Osteocyte (in vitro differentiated cells): ENCODE data around the gene SLF1. TPM values are rescaled to one million over a fixed set of nuclear protein-coding genes. Genes with fewer than 3 reads are reported as not detected.

Experiments
- DNase-seq: peaks from one replicate; pipeline ENCODE4 v3.0.0; 2021; ENCODE audit warnings: mixed read lengths; ENCODE audit not compliant: unreplicated experiment; ENCODE audit errors: extremely low spot score
- H3K27ac Mint-ChIP-seq: one replicate; pipeline ENCODE4 v1.8.0; 2021; ENCODE audit warnings: mild to moderate bottlenecking, mixed read lengths; ENCODE audit not compliant: unreplicated experiment
- H3K27me3 Mint-ChIP-seq: one replicate; pipeline ENCODE4 v1.8.0; 2021; ENCODE audit warnings: mixed read lengths; ENCODE audit not compliant: unreplicated experiment
- H3K36me3 Mint-ChIP-seq: one replicate; pipeline ENCODE4 v1.8.0; 2021; ENCODE audit warnings: mixed read lengths; ENCODE audit not compliant: unreplicated experiment
- H3K4me1 Mint-ChIP-seq: one replicate; pipeline ENCODE4 v1.8.0; 2021; ENCODE audit warnings: mixed read lengths; ENCODE audit not compliant: unreplicated experiment
- H3K4me3 Mint-ChIP-seq: one replicate; pipeline ENCODE4 v1.8.0; 2021; ENCODE audit warnings: mild to moderate bottlenecking, moderate library complexity, mixed read lengths; ENCODE audit not compliant: unreplicated experiment
- H3K9me3 Mint-ChIP-seq: one replicate; pipeline ENCODE4 v1.8.0; 2021; ENCODE audit warnings: mixed read lengths; ENCODE audit not compliant: unreplicated experiment
- total RNA-seq: library from RNA; stranded (reverse); gene quantifications from 2 replicates; pipeline ENCODE4 v1.2.1, GENCODE V29; 2021
- TF ChIP-seq, protein P1 (sequence below): fragments of 200-600 bp; sonication (generic); IDR thresholded peaks from 2 replicates; pipeline ENCODE4 v1.5.0; 2021; ENCODE audit warnings: antibody characterized with exemption, mild to moderate bottlenecking, moderate library complexity

Gene SLF1
- total RNA-seq, 1 donor from 2014 or later = 4.6 TPM

GRCh38 chr5:94632024-94632423 is 13.6 kb downstream of the SLF1 start:
- no peaks in the 10 kb centered on the region for H3K27me3 Mint-ChIP-seq
- DNase-seq = no peak

DNA sequence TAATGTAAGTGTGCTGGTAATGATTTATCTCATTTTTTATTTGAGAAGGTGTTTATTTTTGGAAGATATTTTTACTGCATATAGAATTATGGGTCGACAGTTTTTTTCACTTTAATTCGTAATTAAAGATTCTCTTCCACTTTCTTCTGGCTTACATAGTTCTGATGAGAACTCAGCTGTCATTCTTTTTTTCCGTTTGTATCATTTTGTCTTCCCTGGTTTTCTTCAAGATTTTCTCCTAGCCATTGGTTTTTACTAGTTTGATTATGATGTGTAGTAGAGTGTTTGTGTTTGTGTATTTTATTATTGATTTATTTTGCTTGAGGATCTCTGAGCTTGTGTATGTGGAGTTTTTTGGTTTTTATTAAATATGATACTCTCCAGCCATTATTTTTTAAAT is 21.7 kb downstream of the SLF1 start:
- TF ChIP-seq, protein P1, sequence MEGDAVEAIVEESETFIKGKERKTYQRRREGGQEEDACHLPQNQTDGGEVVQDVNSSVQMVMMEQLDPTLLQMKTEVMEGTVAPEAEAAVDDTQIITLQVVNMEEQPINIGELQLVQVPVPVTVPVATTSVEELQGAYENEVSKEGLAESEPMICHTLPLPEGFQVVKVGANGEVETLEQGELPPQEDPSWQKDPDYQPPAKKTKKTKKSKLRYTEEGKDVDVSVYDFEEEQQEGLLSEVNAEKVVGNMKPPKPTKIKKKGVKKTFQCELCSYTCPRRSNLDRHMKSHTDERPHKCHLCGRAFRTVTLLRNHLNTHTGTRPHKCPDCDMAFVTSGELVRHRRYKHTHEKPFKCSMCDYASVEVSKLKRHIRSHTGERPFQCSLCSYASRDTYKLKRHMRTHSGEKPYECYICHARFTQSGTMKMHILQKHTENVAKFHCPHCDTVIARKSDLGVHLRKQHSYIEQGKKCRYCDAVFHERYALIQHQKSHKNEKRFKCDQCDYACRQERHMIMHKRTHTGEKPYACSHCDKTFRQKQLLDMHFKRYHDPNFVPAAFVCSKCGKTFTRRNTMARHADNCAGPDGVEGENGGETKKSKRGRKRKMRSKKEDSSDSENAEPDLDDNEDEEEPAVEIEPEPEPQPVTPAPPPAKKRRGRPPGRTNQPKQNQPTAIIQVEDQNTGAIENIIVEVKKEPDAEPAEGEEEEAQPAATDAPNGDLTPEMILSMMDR = no peak

More at GRCh38 chr5:94632024-94632423, 13.6 kb downstream of the SLF1 start:
- no peak overlapping the region for H3K27ac Mint-ChIP-seq
- H3K4me1 Mint-ChIP-seq = no peaks in the 10 kb centered on the region
- H3K9me3 Mint-ChIP-seq = peaks cover 11% of the 10 kb centered on the region
- H3K36me3 Mint-ChIP-seq = peaks cover 30% of the 10 kb centered on the region
- TF ChIP-seq, protein P1 = no peak
- H3K4me3 Mint-ChIP-seq = no peak overlapping the region

GRCh38 chr5:94645053-94645452 is 26.6 kb downstream of the SLF1 start:
- no peak overlapping the region for H3K27ac Mint-ChIP-seq
- H3K27me3 Mint-ChIP-seq = no peaks in the 10 kb centered on the region
- TF ChIP-seq, protein P1 = no peak
- H3K4me1 Mint-ChIP-seq = no peaks in the 10 kb centered on the region
- no peak for DNase-seq
- peaks cover 17% of the 10 kb centered on the region for H3K9me3 Mint-ChIP-seq
- peaks cover 18% of the 10 kb centered on the region for H3K36me3 Mint-ChIP-seq
- H3K4me3 Mint-ChIP-seq = no peak overlapping the region

More for the DNA sequence above, 21.7 kb downstream of the SLF1 start:
- Mint-ChIP-seq H3K27me3 (no peaks in the 10 kb centered on the region), H3K36me3 (peaks cover 45% of the 10 kb centered on the region), H3K9me3 (peaks cover 36% of the 10 kb centered on the region), H3K4me1 (no peaks in the 10 kb centered on the region), H3K4me3 (no peak overlapping the region), H3K27ac (no peak overlapping the region)
- no peak for DNase-seq

- Mint-ChIP-seq H3K27me3 (no peaks in the 10 kb centered on the region), H3K36me3 (peaks cover 5% of the 10 kb centered on the region), H3K4me3 (no peak overlapping the region), H3K27ac (no peak overlapping the region), H3K4me1 (no peaks in the 10 kb centered on the region), H3K9me3 (peaks cover 2% of the 10 kb centered on the region)
- no peak for DNase-seq
- TF ChIP-seq, protein P1 = no peak
Observed at GRCh38 chr5:94646758-94647157, 28.3 kb downstream of the SLF1 start.

DNA sequence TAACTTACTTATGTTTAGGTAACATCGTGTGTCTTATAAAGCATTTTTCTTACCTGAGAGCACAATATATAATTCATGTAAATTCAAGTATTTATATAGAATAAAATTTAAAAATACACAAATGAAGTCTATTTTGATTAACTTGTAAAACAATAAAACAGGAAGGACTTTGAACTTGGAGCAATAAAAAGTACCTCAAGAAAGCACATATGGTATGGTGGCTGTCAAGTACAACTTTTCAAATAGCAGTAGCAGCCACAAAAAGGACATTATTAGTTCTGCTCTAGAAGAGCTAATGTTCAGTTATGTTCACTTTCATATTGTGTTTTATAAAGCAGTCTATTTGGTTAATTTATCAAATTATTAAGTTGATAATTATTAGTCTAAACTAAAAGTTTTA is 31.4 kb downstream of the SLF1 start:
- H3K27me3 Mint-ChIP-seq = no peaks in the 10 kb centered on the region
- TF ChIP-seq, protein P1 = no peak
- H3K4me1 Mint-ChIP-seq = no peaks in the 10 kb centered on the region
- H3K4me3 Mint-ChIP-seq = no peak overlapping the region
- no peak overlapping the region for H3K27ac Mint-ChIP-seq
- H3K36me3 Mint-ChIP-seq = peaks cover 11% of the 10 kb centered on the region
- H3K9me3 Mint-ChIP-seq = peaks cover 1% of the 10 kb centered on the region
- DNase-seq = no peak
